ENCODE measurements around the gene KRT25.

- TF ChIP-seq CTCF (IDR thresholded peaks at IDR 0.05) (no peak), POLR2A (IDR thresholded peaks at IDR 0.05) (no peak), POLR2AphosphoS5 (IDR thresholded peaks at IDR 0.05) (no peak), EP300 (IDR thresholded peaks at IDR 0.05; ENCODE audit: low read depth) (no peak)
These were observed 27.5 kb downstream of the KRT25 start for GRCh38 chr17:40727447-40728231.

Measured in transverse colon (tissue), 4 donors.